GM18505 (cell line): ENCODE data around the gene ADNP2.
A peak's percentile ranks its signal among the peaks of the same experiment; 100 is the strongest.

Experiments
- ATAC-seq: cut with Tn5 transposase; IDR thresholded peaks from one replicate; pipeline ENCODE4 v1.9.1; 2021; ENCODE audit not compliant: unreplicated experiment
- POLR2A ChIP-seq: IDR thresholded peaks from 4 replicates; pipeline ENCODE4 v1.6.1; 2011; ENCODE audit warnings: borderline replicate concordance; ENCODE audit not compliant: insufficient read depth, insufficient read length; ENCODE audit errors: extremely low read depth

Gene ADNP2

GRCh38 chr18:80108739-80109675 lies at the start of gene ADNP2:
TSS of gene ADNP2 (plus strand) at chr18:80109262. CDS start at chr18:80117543, 8,281 bp downstream.
- TF ChIP-seq POLR2A = peak; percentile 79
- ATAC-seq = peak; percentile 66

- no peak for TF ChIP-seq POLR2A
- no peak for ATAC-seq
Measured at GRCh38 chr18:80059945-80060344, 49.1 kb upstream of the ADNP2 start.

- no peak for TF ChIP-seq POLR2A
- no peak for ATAC-seq
Measured at GRCh38 chr18:80065705-80066104, 43.4 kb upstream of the ADNP2 start.

GRCh38 chr18:80067321-80067720 lies 41.7 kb upstream of the ADNP2 start:
- TF ChIP-seq POLR2A = no peak
- ATAC-seq = no peak

GRCh38 chr18:80067897-80068296 lies 41.2 kb upstream of the ADNP2 start:
- no peak for ATAC-seq
- TF ChIP-seq POLR2A = no peak

GRCh38 chr18:80068571-80069272 lies 40.3 kb upstream of the ADNP2 start:
- ATAC-seq = no peak
- TF ChIP-seq POLR2A = no peak

GRCh38 chr18:80070825-80071224 lies 38.2 kb upstream of the ADNP2 start:
- no peak for TF ChIP-seq POLR2A
- ATAC-seq = no peak

GRCh38 chr18:80074183-80074582 lies 34.9 kb upstream of the ADNP2 start:
- TF ChIP-seq POLR2A = no peak
- ATAC-seq = no peak

GRCh38 chr18:80074697-80075096 lies 34.4 kb upstream of the ADNP2 start:
- no peak for TF ChIP-seq POLR2A
- ATAC-seq = no peak

- TF ChIP-seq POLR2A = no peak
- ATAC-seq = no peak
Measured at GRCh38 chr18:80075940-80076339, 33.1 kb upstream of the ADNP2 start.

- TF ChIP-seq POLR2A = no peak
- no peak for ATAC-seq
Measured at GRCh38 chr18:80076379-80076778, 32.7 kb upstream of the ADNP2 start.

GRCh38 chr18:80077873-80078272 lies 31.2 kb upstream of the ADNP2 start:
- no peak for TF ChIP-seq POLR2A
- ATAC-seq = no peak

GRCh38 chr18:80086281-80086680 lies 22.8 kb upstream of the ADNP2 start:
- no peak for TF ChIP-seq POLR2A
- no peak for ATAC-seq

- no peak for ATAC-seq
- TF ChIP-seq POLR2A = no peak
Measured at GRCh38 chr18:80088036-80088435, 21.0 kb upstream of the ADNP2 start.
